DND-41 (cell line): Measurements from ENCODE around the gene ALS2.

Source experiments
- ATAC-seq: fragments of 200-7000 bp; cut with Tn5 transposase; 3 replicates; pipeline ENCODE4 v1.9.1; 2021; ENCODE audit warnings: low read depth; ENCODE audit not compliant: insufficient read depth
- DNase-seq: peaks from one replicate; pipeline ENCODE4 v3.0.0-alpha.2; 2020
- H2AFZ ChIP-seq: 2 replicates; pipeline ENCODE4 v1.6.0; 2012; ENCODE audit warnings: low read depth, low read length
- H3K27ac ChIP-seq: 2 replicates; pipeline ENCODE4 v1.5.1; 2012; ENCODE audit warnings: low read length, inconsistent platforms
- H3K27me3 ChIP-seq: fragments of 200-600 bp; sonication (generic); 2 replicates; pipeline ENCODE4 v1.6.0; 2012; ENCODE audit warnings: low read length, mild to moderate bottlenecking, inconsistent platforms; ENCODE audit not compliant: insufficient read depth, poor library complexity
- H3K36me3 ChIP-seq: 2 replicates; pipeline ENCODE4 v1.5.1; 2012; ENCODE audit warnings: low read length, inconsistent platforms; ENCODE audit not compliant: insufficient read depth
- H3K4me1 ChIP-seq: 2 replicates; pipeline ENCODE4 v1.5.1; 2012; ENCODE audit warnings: mild to moderate bottlenecking, low read length; ENCODE audit not compliant: insufficient read depth
- H3K4me2 ChIP-seq: 2 replicates; pipeline ENCODE4 v1.6.0; 2012; ENCODE audit warnings: mild to moderate bottlenecking, moderate library complexity, low read length, inconsistent platforms; ENCODE audit not compliant: insufficient read depth
- H3K4me3 ChIP-seq, 2 experiments: fragments of 200-600 bp in 1 of 2; shearing (Covaris generic) in 1 of 2; 2 replicates each; pipeline ENCODE4 v1.5.1; 2012 to 2016; ENCODE audit warnings: inconsistent platforms in 2 of 2, low read length in 2 of 2, mild to moderate bottlenecking in 2 of 2, low read depth in 1 of 2, moderate library complexity in 1 of 2
- H3K79me2 ChIP-seq: 2 replicates; pipeline ENCODE4 v1.6.0; 2012; ENCODE audit warnings: low read length, inconsistent platforms; ENCODE audit not compliant: insufficient read depth
- H3K9ac ChIP-seq: 2 replicates; pipeline ENCODE4 v1.6.0; 2012; ENCODE audit warnings: low read depth, mild to moderate bottlenecking, inconsistent platforms, low read length, moderate library complexity
- H3K9me3 ChIP-seq: 2 replicates; pipeline ENCODE4 v1.5.1; 2012; ENCODE audit warnings: low read length, moderate library complexity, mild to moderate bottlenecking, inconsistent platforms; ENCODE audit not compliant: insufficient read depth, severe bottlenecking
- H4K20me1 ChIP-seq: 2 replicates; pipeline ENCODE4 v1.6.0; 2012; ENCODE audit warnings: low read length; ENCODE audit not compliant: insufficient read depth
- EZH2 ChIP-seq: IDR thresholded peaks from 3 replicates; pipeline ENCODE4 v1.6.1; 2012; ENCODE audit warnings: borderline replicate concordance, low read depth, mild to moderate bottlenecking, moderate library complexity, low read length, inconsistent platforms; ENCODE audit not compliant: severe bottlenecking
- TF ChIP-seq, protein P1 (sequence below): IDR thresholded peaks from 2 replicates; pipeline ENCODE4 v1.5.1; 2012; ENCODE audit warnings: borderline replicate concordance, low read length, moderate library complexity, mild to moderate bottlenecking; ENCODE audit not compliant: poor library complexity, severe bottlenecking; ENCODE audit errors: extremely low read depth

The ALS2 gene

GRCh38 chr2:201678401-201678800 lies 102.3 kb downstream of the ALS2 start:
- ATAC-seq = no peak
- H3K4me1 ChIP-seq = no peaks in the 10 kb centered on the region
- H3K4me3 ChIP-seq = no peak overlapping the region
- DNase-seq = no peak
- no peaks in the 10 kb centered on the region for H3K36me3 ChIP-seq
- TF ChIP-seq EZH2 = no peak
- TF ChIP-seq, protein P1, sequence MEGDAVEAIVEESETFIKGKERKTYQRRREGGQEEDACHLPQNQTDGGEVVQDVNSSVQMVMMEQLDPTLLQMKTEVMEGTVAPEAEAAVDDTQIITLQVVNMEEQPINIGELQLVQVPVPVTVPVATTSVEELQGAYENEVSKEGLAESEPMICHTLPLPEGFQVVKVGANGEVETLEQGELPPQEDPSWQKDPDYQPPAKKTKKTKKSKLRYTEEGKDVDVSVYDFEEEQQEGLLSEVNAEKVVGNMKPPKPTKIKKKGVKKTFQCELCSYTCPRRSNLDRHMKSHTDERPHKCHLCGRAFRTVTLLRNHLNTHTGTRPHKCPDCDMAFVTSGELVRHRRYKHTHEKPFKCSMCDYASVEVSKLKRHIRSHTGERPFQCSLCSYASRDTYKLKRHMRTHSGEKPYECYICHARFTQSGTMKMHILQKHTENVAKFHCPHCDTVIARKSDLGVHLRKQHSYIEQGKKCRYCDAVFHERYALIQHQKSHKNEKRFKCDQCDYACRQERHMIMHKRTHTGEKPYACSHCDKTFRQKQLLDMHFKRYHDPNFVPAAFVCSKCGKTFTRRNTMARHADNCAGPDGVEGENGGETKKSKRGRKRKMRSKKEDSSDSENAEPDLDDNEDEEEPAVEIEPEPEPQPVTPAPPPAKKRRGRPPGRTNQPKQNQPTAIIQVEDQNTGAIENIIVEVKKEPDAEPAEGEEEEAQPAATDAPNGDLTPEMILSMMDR = no peak
- H3K9me3 ChIP-seq = no peaks in the 10 kb centered on the region
- H3K27me3 ChIP-seq = peaks cover 26% of the 10 kb centered on the region
- H3K79me2 ChIP-seq = no peaks in the 10 kb centered on the region
- no peak overlapping the region for H3K4me2 ChIP-seq
- no peaks in the 10 kb centered on the region for H4K20me1 ChIP-seq
- no peak overlapping the region for H2AFZ ChIP-seq
- H3K9ac ChIP-seq = no peak overlapping the region
- H3K27ac ChIP-seq = no peak overlapping the region

- Histone ChIP-seq H3K36me3 (no peaks in the 10 kb centered on the region), H3K4me3 (no peak overlapping the region), H4K20me1 (no peaks in the 10 kb centered on the region), H3K79me2 (no peaks in the 10 kb centered on the region), H3K4me1 (no peaks in the 10 kb centered on the region), H3K4me2 (no peak overlapping the region), H2AFZ (no peak overlapping the region), H3K9me3 (no peaks in the 10 kb centered on the region), H3K27me3 (peaks cover 20% of the 10 kb centered on the region), H3K27ac (no peak overlapping the region), H3K9ac (no peak overlapping the region)
- TF ChIP-seq EZH2 = no peak
- TF ChIP-seq, protein P1 = no peak
- DNase-seq (no peak), ATAC-seq (no peak)
Measured at GRCh38 chr2:201675454-201675853, 105.3 kb downstream of the ALS2 start.

DNA sequence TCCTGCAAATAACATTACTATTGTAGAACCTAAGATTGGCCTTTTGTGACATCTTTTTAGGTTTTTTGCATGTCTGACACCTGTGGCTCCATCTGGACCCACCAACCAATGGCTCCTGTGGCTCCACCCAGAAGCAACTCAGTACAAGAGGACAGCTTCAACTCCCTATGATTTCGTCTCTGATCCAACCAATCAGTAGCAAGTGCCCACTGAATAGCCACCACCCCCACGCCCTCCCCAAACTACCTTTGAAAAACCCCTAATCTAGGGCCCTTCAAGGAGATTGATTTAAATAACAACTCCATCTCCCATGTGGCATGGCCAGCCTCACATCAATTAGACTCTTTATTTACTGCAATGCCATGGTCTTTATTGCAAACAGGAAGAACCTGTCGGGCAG lies 105.9 kb downstream of the ALS2 start:
- Histone ChIP-seq H3K79me2 (no peaks in the 10 kb centered on the region), H2AFZ (no peak overlapping the region), H3K27ac (no peak overlapping the region), H3K4me3 (no peak overlapping the region), H3K9me3 (no peaks in the 10 kb centered on the region), H3K4me1 (no peaks in the 10 kb centered on the region), H4K20me1 (no peaks in the 10 kb centered on the region), H3K9ac (no peak overlapping the region), H3K27me3 (peaks cover 17% of the 10 kb centered on the region), H3K36me3 (no peaks in the 10 kb centered on the region), H3K4me2 (no peak overlapping the region)
- ATAC-seq (no peak), DNase-seq (no peak)
- TF ChIP-seq, protein P1 = no peak
- no peak for TF ChIP-seq EZH2

DNA sequence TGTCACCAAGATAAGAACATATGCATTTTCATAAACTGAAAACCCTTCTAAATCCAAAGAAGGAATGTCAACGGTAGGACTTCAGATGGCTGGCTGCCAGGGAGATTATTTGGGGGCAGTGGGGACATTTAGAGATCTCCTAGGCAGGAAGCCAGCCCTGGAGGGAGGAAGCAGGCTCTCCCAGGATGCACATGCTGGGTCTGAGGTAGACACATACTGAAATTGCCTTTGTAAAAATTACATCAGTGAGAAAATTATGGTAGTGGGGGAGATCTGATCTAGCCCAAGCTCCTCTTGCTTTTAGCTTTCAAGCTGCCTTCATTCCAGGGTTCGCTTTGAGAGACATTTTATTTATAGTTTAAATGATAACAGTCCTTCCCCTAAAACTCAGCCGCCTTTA lies 106.4 kb downstream of the ALS2 start:
- TF ChIP-seq, protein P1 = no peak
- no peak for TF ChIP-seq EZH2
- Histone ChIP-seq H3K27ac (no peak overlapping the region), H3K79me2 (no peaks in the 10 kb centered on the region), H3K27me3 (peaks cover 12% of the 10 kb centered on the region), H3K9ac (no peak overlapping the region), H3K9me3 (no peaks in the 10 kb centered on the region), H2AFZ (no peak overlapping the region), H3K4me3 (no peak overlapping the region), H3K4me2 (no peak overlapping the region), H3K4me1 (no peaks in the 10 kb centered on the region), H3K36me3 (no peaks in the 10 kb centered on the region), H4K20me1 (no peaks in the 10 kb centered on the region)
- DNase-seq (no peak), ATAC-seq (no peak)
